Activated T-helper 17 cell treated with anti-CD3 and anti-CD28 coated beads, Interleukin-2, amount 50 U/mL, for 72 hours (primary cell): ENCODE measurements around the gene HDAC4. TPM values are rescaled to one million over a fixed set of nuclear protein-coding genes. Genes with fewer than 3 reads are reported as not detected.

ENCODE experiments used
- ATAC-seq: fragments of 150-1000 bp; cut with Tn5 transposase; replicated peaks from 2 replicates; pipeline ENCODE4 v1.10.0; 2021; ENCODE audit warnings: mild to moderate bottlenecking, moderate library complexity
- H3K27ac Mint-ChIP-seq: one replicate; pipeline ENCODE4 v1.8.0; 2022; ENCODE audit warnings: mixed read lengths
- H3K27me3 Mint-ChIP-seq: one replicate; pipeline ENCODE4 v1.8.0; 2022; ENCODE audit warnings: mixed read lengths
- H3K36me3 Mint-ChIP-seq: one replicate; pipeline ENCODE4 v1.8.0; 2022; ENCODE audit warnings: low read depth, mild to moderate bottlenecking, mixed read lengths
- H3K4me1 Mint-ChIP-seq: one replicate; pipeline ENCODE4 v1.8.0; 2022; ENCODE audit warnings: mixed read lengths
- H3K4me3 Mint-ChIP-seq: one replicate; pipeline ENCODE4 v1.8.0; 2022; ENCODE audit warnings: mild to moderate bottlenecking, mixed read lengths
- H3K9me3 Mint-ChIP-seq: one replicate; pipeline ENCODE4 v1.8.0; 2022; ENCODE audit warnings: mixed read lengths
- total RNA-seq, 2 donors: library from RNA; stranded (reverse); gene quantifications; one replicate each; pipeline ENCODE4 v1.2.3, GENCODE V29; 2022

The HDAC4 gene
- total RNA-seq, 2 donors from 2014 or later, result 34.3 to 52.9 TPM

DNA sequence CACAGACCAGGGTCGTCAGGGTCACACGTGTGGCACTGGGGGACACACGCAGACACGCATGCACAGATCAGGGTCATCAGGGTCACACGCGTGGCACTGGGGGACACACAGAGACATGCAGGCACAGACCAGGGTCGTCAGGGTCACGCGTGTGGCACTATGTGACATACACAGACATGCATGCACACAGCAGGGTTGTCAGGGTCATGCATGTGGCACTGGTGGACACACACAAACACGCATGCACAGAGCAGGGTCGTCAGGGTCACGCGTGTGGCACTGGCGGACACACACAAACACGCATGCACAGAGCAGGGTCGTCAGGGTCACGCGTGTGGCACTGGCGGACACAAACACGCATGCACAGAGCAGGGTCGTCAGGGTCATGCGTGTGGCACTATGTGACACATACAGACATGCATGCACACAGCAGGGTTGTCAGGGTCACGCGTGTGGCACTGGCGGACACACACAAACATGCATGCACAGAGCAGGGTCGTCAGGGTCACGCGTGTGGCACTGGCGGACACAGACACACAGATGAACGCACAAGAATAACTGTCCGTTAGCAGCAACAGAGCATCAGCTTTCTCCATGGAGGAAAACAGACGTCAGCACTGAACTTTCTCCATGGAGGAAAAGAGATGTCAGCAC lies 34.9 kb downstream of the HDAC4 start:
- peaks cover 36% of the 10 kb centered on the region for H3K4me1 Mint-ChIP-seq
- no peak for ATAC-seq
- H3K27me3 Mint-ChIP-seq, result no peaks in the 10 kb centered on the region
- no peaks in the 10 kb centered on the region for H3K36me3 Mint-ChIP-seq
- no peaks in the 10 kb centered on the region for H3K9me3 Mint-ChIP-seq
- H3K4me3 Mint-ChIP-seq, result no peak overlapping the region
- peak overlapping the region; percentile 12 for H3K27ac Mint-ChIP-seq

- H3K27me3 Mint-ChIP-seq, result no peaks in the 10 kb centered on the region
- H3K4me3 Mint-ChIP-seq, result no peak overlapping the region
- peaks cover 34% of the 10 kb centered on the region for H3K4me1 Mint-ChIP-seq
- no peaks in the 10 kb centered on the region for H3K36me3 Mint-ChIP-seq
- H3K9me3 Mint-ChIP-seq, result no peaks in the 10 kb centered on the region
- H3K27ac Mint-ChIP-seq, result no peak overlapping the region
- no peak for ATAC-seq
Observed at GRCh38 chr2:239365071-239365781, 35.6 kb downstream of the HDAC4 start.

GRCh38 chr2:239363946-239364637 lies 36.7 kb downstream of the HDAC4 start:
- peak; percentile 91 for ATAC-seq

DNA sequence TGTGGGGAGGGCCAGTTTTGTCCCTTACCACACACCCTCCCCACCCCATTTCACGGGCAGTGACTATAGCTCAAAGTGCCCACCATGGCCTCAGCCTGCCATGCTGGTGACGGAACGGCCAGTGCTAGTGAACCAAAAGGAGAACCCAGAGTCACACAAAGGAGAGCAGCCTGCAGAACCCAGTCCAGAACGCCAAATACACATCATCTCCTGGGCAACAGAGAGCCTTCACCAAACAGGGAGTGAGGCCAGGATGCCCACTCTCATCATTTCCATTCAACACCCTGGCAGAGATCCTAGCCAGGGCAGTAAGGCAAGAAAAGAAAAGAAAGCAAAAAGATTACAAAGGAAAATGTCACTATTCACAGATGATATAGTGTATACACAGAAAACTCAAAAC lies 38.3 kb downstream of the HDAC4 start:
- Mint-ChIP-seq H3K4me3 (no peak overlapping the region), H3K9me3 (no peaks in the 10 kb centered on the region), H3K27ac (no peak overlapping the region), H3K4me1 (peaks cover 25% of the 10 kb centered on the region), H3K36me3 (no peaks in the 10 kb centered on the region), H3K27me3 (no peaks in the 10 kb centered on the region)
- ATAC-seq, result no peak

More at GRCh38 chr2:239363946-239364637, 36.7 kb downstream of the HDAC4 start:
- H3K9me3 Mint-ChIP-seq, result no peaks in the 10 kb centered on the region
- peak overlapping the region; percentile 46 for H3K4me3 Mint-ChIP-seq
- H3K4me1 Mint-ChIP-seq, result peaks cover 25% of the 10 kb centered on the region
- H3K27me3 Mint-ChIP-seq, result no peaks in the 10 kb centered on the region
- no peak overlapping the region for H3K27ac Mint-ChIP-seq
- no peaks in the 10 kb centered on the region for H3K36me3 Mint-ChIP-seq

GRCh38 chr2:239361311-239361642 lies 39.5 kb downstream of the HDAC4 start:
- H3K9me3 Mint-ChIP-seq, result no peaks in the 10 kb centered on the region
- H3K4me1 Mint-ChIP-seq, result peaks cover 25% of the 10 kb centered on the region
- H3K27ac Mint-ChIP-seq, result no peak overlapping the region
- no peak for ATAC-seq
- H3K4me3 Mint-ChIP-seq, result no peak overlapping the region
- no peaks in the 10 kb centered on the region for H3K27me3 Mint-ChIP-seq
- no peaks in the 10 kb centered on the region for H3K36me3 Mint-ChIP-seq

- no peak for ATAC-seq
- peaks cover 24% of the 10 kb centered on the region for H3K4me1 Mint-ChIP-seq
- H3K27me3 Mint-ChIP-seq, result no peaks in the 10 kb centered on the region
- H3K9me3 Mint-ChIP-seq, result peaks cover under 1% of the 10 kb centered on the region
- H3K4me3 Mint-ChIP-seq, result no peak overlapping the region
- no peak overlapping the region for H3K27ac Mint-ChIP-seq
- H3K36me3 Mint-ChIP-seq, result no peaks in the 10 kb centered on the region
Observed at GRCh38 chr2:239360421-239361310, 40.2 kb downstream of the HDAC4 start.

- Mint-ChIP-seq H3K9me3 (peaks cover 7% of the 10 kb centered on the region), H3K4me1 (peaks cover 17% of the 10 kb centered on the region), H3K27ac (no peak overlapping the region), H3K27me3 (no peaks in the 10 kb centered on the region), H3K36me3 (no peaks in the 10 kb centered on the region), H3K4me3 (no peak overlapping the region)
- no peak for ATAC-seq
Observed at GRCh38 chr2:239360008-239360407, 40.8 kb downstream of the HDAC4 start.

GRCh38 chr2:239359196-239359912 lies 41.5 kb downstream of the HDAC4 start:
- Mint-ChIP-seq H3K27me3 (no peaks in the 10 kb centered on the region), H3K9me3 (peaks cover 7% of the 10 kb centered on the region), H3K36me3 (no peaks in the 10 kb centered on the region), H3K4me3 (no peak overlapping the region), H3K27ac (no peak overlapping the region), H3K4me1 (peaks cover 11% of the 10 kb centered on the region)
- no peak for ATAC-seq

GRCh38 chr2:239358062-239358754 lies 42.6 kb downstream of the HDAC4 start:
- no peaks in the 10 kb centered on the region for H3K36me3 Mint-ChIP-seq
- no peaks in the 10 kb centered on the region for H3K4me1 Mint-ChIP-seq
- peaks cover 7% of the 10 kb centered on the region for H3K9me3 Mint-ChIP-seq
- H3K27ac Mint-ChIP-seq, result no peak overlapping the region
- H3K27me3 Mint-ChIP-seq, result no peaks in the 10 kb centered on the region
- ATAC-seq, result no peak
- no peak overlapping the region for H3K4me3 Mint-ChIP-seq

- H3K4me3 Mint-ChIP-seq, result no peak overlapping the region
- no peak for ATAC-seq
- no peak overlapping the region for H3K27ac Mint-ChIP-seq
- H3K36me3 Mint-ChIP-seq, result peaks cover 21% of the 10 kb centered on the region
- peaks cover 7% of the 10 kb centered on the region for H3K9me3 Mint-ChIP-seq
- H3K27me3 Mint-ChIP-seq, result no peaks in the 10 kb centered on the region
- no peaks in the 10 kb centered on the region for H3K4me1 Mint-ChIP-seq
Observed at GRCh38 chr2:239355724-239356123, 45.1 kb downstream of the HDAC4 start.

DNA sequence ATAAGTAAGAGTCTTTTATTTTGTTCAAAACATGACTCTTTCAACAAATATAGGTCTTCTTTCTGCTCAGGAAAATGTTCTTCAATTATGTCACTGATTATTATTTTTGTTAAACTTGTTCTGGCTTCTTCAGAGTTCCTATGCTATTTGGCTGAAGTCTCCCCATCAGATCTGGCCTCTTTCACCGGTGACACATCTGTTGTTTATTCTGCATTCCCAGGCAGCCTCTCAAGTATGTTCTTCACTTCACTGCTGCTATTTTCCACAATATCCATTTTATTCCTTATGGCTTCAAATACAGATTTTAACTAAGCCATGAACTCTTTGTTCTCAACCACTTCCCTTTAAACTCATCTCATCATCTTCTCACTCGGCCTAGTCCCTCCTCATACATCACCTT lies 45.7 kb downstream of the HDAC4 start:
- H3K27me3 Mint-ChIP-seq, result no peaks in the 10 kb centered on the region
- no peak overlapping the region for H3K4me3 Mint-ChIP-seq

GRCh38 chr2:239354791-239355136 lies 46.1 kb downstream of the HDAC4 start:
- Mint-ChIP-seq H3K27me3 (no peaks in the 10 kb centered on the region), H3K4me1 (no peaks in the 10 kb centered on the region), H3K27ac (no peak overlapping the region), H3K4me3 (no peak overlapping the region), H3K36me3 (peaks cover 24% of the 10 kb centered on the region), H3K9me3 (peaks cover 7% of the 10 kb centered on the region)
- no peak for ATAC-seq

More for the DNA sequence above, 45.7 kb downstream of the HDAC4 start:
- Mint-ChIP-seq H3K4me1 (no peaks in the 10 kb centered on the region), H3K9me3 (peaks cover 7% of the 10 kb centered on the region), H3K36me3 (peaks cover 23% of the 10 kb centered on the region), H3K27ac (no peak overlapping the region)
- no peak for ATAC-seq

GRCh38 chr2:239354132-239354790 lies 46.6 kb downstream of the HDAC4 start:
- Mint-ChIP-seq H3K27me3 (no peaks in the 10 kb centered on the region), H3K4me3 (no peak overlapping the region), H3K9me3 (peaks cover 7% of the 10 kb centered on the region), H3K27ac (no peak overlapping the region), H3K4me1 (no peaks in the 10 kb centered on the region), H3K36me3 (peaks cover 29% of the 10 kb centered on the region)
- no peak for ATAC-seq
